GM12892 (cell line): ENCODE results near the gene PDE7B.
"Not testable (repeated sequence)": the region's sequence is repeated elsewhere in the genome, so short reads cannot be mapped to it uniquely, and the experiment has no call there.

Experiments used
- DNase-seq: peaks from one replicate; pipeline ENCODE4 v3.0.0; 2011; ENCODE audit not compliant: insufficient read length
- FAIRE-seq: peaks from 2 replicates; lab custom pipeline; 2011; peaks lifted over from hg19 to GRCh38; lab: Jason Lieb, UNC
- POLR2A ChIP-seq: IDR thresholded peaks from 2 replicates; pipeline ENCODE4 v1.6.1; 2011; ENCODE audit warnings: low read depth, low read length, control low read depth
- POLR2AphosphoS5 ChIP-seq: IDR thresholded peaks from 2 replicates; pipeline ENCODE4 v1.6.1; 2011; ENCODE audit warnings: low read depth, low read length, control low read depth
- TAF1 ChIP-seq: IDR thresholded peaks from 2 replicates; pipeline ENCODE4 v1.6.1; 2011; ENCODE audit warnings: low read depth, mild to moderate bottlenecking, control low read depth, low read length, borderline replicate concordance

The PDE7B gene

GRCh38 chr6:136136274-136136673, 284.8 kb downstream of the PDE7B start:
- FAIRE-seq (no peak), DNase-seq (no peak)
- TF ChIP-seq TAF1 (no peak), POLR2A (no peak), POLR2AphosphoS5 (no peak)

GRCh38 chr6:136137008-136137692, 285.6 kb downstream of the PDE7B start:
- TF ChIP-seq TAF1 (no peak), POLR2A (no peak), POLR2AphosphoS5 (no peak)
- FAIRE-seq (no peak), DNase-seq (no peak)

DNA sequence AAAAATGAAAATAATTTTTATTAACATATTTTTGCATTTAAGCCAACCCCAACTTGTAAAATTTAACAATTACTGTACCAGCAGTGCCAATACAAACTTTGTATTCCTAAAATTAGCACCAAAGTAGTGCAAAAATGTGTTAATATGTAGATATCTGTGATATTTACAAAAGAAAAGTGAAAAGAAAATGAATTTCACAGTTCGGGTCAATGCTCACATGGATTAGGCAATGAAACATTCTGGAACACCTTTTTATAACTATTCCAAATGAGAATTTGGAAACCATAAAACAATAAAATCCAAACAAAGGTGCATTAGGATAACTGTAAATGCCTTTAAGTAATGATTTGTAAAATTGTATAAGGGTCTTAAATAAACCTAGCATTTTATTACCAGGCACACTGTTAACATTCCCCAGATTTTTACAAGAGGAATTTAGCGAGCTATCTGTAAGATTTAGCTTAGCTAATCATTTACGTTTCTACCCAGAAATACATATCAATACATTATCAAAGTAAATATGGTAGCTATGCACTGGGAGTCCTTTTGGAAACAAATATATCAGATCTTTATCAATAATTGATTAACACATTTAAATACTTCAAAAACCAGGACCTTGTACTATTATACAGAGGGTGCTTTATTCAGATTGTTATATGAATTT, 286.4 kb downstream of the PDE7B start:
- FAIRE-seq (no peak), DNase-seq (no peak)
- TF ChIP-seq POLR2A (no peak), TAF1 (no peak), POLR2AphosphoS5 (no peak)

DNA sequence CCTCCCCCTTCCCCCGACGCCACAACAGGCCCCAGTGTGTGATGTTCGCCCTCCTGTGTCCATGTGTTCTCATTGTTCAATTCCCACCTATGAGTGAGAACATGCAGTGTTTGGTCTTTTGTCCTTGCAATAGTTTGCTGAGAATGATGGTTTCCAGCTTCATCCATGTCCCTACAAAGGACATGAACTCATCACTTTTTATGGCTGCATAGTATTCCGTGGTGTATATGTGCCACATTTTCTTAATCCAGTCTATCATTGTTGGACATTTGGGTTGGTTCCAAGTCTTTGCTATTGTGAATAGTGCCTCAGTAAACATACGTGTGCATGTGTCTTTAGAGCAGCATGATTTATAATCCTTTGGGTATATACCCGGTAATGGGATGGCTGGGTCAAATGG, 287.6 kb downstream of the PDE7B start:
- not testable (repeated sequence) for FAIRE-seq, DNase-seq

GRCh38 chr6:136144251-136145023, 292.9 kb downstream of the PDE7B start:
- TF ChIP-seq POLR2A (no peak), TAF1 (no peak), POLR2AphosphoS5 (no peak)
- DNase-seq (no peak), FAIRE-seq (no peak)

DNA sequence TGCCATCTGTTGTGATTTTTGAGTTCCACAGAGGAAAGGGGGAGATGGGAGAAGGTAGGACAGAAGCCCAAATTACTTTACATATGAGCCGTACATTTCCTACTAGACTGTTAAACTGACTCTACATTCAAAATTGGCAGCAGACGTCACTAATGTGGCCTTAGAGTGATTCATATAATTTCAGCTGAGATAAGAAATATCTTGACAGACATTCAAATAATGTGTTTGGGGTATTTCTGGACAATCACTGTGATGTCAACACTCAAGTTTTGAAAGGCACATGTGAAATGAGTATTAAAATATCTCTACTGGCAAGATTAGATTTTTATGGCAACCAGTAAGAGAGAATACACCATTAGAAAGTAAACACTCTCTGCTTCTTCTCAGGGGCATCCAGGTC, 294.6 kb downstream of the PDE7B start:
- no peak for DNase-seq
- FAIRE-seq = no peak
- TF ChIP-seq POLR2AphosphoS5 (no peak), TAF1 (no peak), POLR2A (no peak)

GRCh38 chr6:136147342-136147741, 295.8 kb downstream of the PDE7B start:
- FAIRE-seq (no peak), DNase-seq (no peak)
- TF ChIP-seq POLR2A = no peak
- no peak for TF ChIP-seq POLR2AphosphoS5
- TF ChIP-seq TAF1 = no peak

DNA sequence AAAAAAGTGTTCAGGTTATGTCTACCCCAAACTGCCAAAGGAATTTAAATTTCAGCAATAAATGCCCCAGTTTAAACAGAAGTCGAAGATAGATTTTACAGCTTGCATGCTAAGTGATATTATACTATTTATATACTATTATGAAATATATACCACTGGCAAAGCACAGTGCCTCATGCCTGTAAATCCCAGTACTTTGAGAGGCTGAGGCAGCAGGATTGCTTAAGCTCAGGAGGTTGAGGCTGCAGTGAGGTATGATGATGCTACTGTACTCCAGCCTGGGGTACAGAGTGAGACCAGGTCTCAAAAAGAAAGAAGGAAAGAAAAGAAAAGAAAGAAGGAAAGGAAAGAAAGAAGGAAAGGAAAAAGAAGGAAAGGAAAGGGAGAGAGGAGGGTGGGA, 296.6 kb downstream of the PDE7B start:
- FAIRE-seq = no peak
- TF ChIP-seq POLR2A (no peak), POLR2AphosphoS5 (no peak), TAF1 (no peak)
- no peak for DNase-seq

GRCh38 chr6:136148523-136148922, 297.0 kb downstream of the PDE7B start:
- FAIRE-seq (no peak), DNase-seq (no peak)
- TF ChIP-seq POLR2AphosphoS5 = no peak
- TF ChIP-seq POLR2A = no peak
- TF ChIP-seq TAF1 = no peak

GRCh38 chr6:136149311-136149710, 297.8 kb downstream of the PDE7B start:
- TF ChIP-seq TAF1 = no peak
- no peak for TF ChIP-seq POLR2AphosphoS5
- no peak for TF ChIP-seq POLR2A
- no peak for FAIRE-seq
- no peak for DNase-seq

- no peak for FAIRE-seq
- no peak for DNase-seq
- TF ChIP-seq TAF1 (no peak), POLR2A (no peak), POLR2AphosphoS5 (no peak)
Measured at GRCh38 chr6:136150961-136151360, 299.5 kb downstream of the PDE7B start.

DNA sequence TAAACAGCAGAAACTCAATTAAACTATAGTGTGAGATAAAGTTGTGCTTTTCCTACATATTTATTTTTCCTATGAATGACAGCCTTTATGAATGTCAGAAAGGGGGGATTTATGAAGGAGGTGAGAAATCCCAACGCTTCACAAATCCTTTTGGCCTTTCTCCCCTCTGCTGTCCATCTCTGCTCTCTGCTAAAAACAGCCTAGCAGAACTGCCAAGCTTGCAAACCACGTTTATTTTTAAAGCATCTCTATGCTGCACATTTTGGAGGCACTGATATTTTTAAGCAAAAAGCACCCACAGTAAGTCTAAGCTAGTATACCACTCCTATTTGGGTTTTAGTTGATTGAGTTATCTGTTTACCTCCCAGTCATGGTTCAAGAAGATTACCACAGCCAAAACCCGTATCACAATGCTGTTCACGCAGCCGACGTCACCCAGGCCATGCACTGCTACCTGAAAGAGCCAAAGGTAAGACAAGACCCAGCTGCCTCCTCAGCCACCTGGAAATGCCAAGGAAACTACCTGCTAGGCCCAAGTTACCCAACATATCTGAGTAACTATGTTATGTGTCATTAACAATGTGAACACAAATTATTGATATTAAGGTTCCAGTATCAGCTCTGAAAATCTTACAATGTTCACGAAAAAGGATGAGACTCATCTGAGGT, 302.3 kb downstream of the PDE7B start:
- no peak for DNase-seq
- no peak for TF ChIP-seq POLR2AphosphoS5
- no peak for TF ChIP-seq TAF1
- TF ChIP-seq POLR2A = no peak
- no peak for FAIRE-seq
